Renal cortex interstitium (tissue), 11 donors: ENCODE results near the gene PEAK3. TPM values are rescaled to one million over a fixed set of nuclear protein-coding genes. Genes with fewer than 3 reads are reported as not detected.

ENCODE experiments used
- DNase-seq, 11 donors: peaks; one replicate each; pipeline ENCODE4 v3.0.0-alpha.2; 2013; ENCODE audit warnings: low read depth in 9 of 11, low spot score in 4 of 11; ENCODE audit errors: extremely low read depth in 1 of 11
- polyA plus RNA-seq, 3 donors: library from polyadenylated mRNA; unstranded; fragments of 120-200 nt; gene quantifications; one replicate each; pipeline ENCODE4 v1.2.1, GENCODE V29; 2013; ENCODE audit not compliant: insufficient read length in 3 of 3

The PEAK3 gene
- polyA plus RNA-seq, 3 donors: 0.09 to 0.17 (median 0.12) TPM

- no peak for DNase-seq
These were observed 35.8 kb upstream of the PEAK3 start for GRCh38 chr19:2317756-2318155.

GRCh38 chr19:2317300-2317699 lies 35.3 kb upstream of the PEAK3 start:
- no peak for DNase-seq

GRCh38 chr19:2315818-2316353 lies 33.9 kb upstream of the PEAK3 start:
- no peak for DNase-seq

GRCh38 chr19:2315121-2315817 lies 33.3 kb upstream of the PEAK3 start:
- DNase-seq: no peak

- no peak for DNase-seq
These were observed 31.0 kb upstream of the PEAK3 start for GRCh38 chr19:2312820-2313501.

GRCh38 chr19:2311093-2311492 lies 29.1 kb upstream of the PEAK3 start:
- no peak for DNase-seq

GRCh38 chr19:2309734-2310362 lies 27.9 kb upstream of the PEAK3 start:
- no peak for DNase-seq

DNA sequence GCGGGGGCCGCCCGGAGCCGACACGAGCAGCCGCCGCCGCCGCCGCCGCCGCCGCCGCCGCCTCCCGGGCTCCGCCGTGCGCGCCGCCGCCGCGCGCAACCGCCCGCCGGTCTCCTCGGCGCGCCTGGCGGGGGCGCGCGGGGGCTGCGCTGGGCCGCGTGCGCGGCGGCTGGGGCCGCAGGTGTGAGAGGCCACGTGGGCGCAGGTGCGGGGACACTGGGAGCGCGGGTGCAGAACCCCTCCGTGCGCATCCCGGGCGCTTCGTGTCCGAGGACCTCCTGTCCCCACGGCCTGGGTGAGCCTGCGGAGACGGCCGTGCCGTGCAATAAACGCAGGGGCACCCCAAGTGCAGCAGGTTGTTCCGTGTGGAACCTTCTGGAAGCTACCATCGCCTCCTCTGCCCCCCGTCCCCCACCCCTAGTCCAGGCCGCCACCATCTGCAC lies 26.2 kb upstream of the PEAK3 start, which contains the start of gene LINGO3:
Gene LINGO3 (minus strand): TSS at position 41 of the 443 bp plus-strand sequence. CDS start 16,378 bp downstream, outside the sequence.
- no peak for DNase-seq

- no peak for DNase-seq
These were observed 25.6 kb upstream of the PEAK3 start for GRCh38 chr19:2307518-2308012.

DNA sequence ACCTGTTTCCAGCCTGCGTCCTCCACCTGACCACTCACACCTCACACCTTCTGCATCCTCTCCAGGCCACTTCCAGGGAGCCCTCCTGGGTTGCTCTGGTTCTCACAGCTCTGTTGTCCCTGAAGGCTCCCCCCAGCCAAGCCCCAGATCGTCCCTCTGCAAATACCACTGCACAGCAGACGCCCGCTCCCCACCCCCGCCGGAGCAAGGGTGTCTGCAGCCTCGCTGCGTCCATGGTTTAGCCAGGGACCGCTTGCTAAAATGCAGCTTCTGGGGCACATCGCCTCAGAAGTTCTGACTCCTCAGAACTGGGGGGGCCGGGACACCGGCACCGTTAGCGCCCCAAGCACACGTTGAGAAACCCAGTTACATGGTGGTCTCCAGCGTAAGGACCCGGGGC lies 25.0 kb upstream of the PEAK3 start:
- no peak for DNase-seq

DNA sequence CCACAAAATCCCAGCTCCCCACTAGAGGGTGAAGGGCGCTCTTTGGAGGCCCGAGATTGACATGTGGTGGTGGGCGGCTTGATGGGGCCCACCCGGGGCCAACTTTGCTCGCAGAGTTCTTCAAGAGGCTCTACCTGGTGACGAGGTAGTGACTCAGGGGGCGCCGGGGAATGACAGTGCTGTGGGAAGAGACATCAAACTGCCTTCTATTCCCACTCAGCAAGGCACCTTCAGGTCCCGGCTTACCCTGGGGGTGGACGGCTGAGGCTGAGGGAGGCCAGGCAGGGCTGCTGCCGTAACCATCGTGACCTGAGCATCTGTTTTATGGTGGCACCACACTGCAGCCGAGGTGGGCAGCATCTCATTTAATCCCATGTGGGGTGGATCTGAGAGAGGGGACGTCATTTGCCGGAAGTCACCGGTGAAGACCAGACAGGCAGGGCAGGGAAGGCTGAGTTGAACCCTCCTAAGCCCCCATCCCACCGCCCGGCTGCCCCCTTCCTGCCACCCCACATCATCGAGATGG lies 24.4 kb upstream of the PEAK3 start:
- no peak for DNase-seq

DNA sequence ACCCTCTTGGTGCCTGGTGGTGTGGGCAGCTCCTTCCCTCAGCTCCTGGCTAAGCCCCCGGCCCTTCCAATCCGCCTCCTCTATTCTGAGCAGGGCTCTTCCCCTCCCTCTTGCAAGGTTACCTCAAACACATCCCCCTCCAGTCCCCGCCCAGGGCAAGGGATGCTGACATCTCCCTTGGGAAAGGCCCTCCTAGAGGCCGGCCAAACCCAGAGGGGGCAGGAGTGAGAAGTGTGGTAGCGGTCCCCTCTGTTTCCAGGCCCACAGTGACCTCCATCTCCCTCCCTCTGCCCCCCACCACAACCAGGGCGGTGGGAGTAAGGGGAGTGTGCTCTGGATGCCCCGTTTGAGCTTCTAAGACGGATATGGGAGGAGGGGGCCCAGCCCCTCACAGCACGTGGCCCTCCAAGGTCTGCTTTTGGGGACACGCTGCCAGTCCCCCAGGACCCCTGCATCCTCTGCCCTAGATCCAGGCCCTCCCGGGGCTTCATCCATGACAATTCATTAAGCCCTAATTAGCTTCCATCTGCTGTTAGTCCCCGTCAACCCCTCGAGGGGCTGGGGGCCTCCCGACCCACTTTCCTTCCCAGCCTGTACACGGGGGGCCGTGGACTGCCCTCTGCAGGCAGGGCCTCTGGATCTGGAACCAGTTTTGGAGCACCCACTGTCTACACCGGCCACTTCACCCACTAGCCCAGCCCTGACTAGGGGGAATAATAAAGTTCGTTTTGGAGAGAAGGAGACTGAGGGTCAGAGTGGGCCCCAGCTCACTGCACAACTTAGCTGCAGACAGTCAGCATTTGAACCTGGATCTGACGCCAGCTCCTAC lies 23.7 kb upstream of the PEAK3 start:
- no peak for DNase-seq

DNA sequence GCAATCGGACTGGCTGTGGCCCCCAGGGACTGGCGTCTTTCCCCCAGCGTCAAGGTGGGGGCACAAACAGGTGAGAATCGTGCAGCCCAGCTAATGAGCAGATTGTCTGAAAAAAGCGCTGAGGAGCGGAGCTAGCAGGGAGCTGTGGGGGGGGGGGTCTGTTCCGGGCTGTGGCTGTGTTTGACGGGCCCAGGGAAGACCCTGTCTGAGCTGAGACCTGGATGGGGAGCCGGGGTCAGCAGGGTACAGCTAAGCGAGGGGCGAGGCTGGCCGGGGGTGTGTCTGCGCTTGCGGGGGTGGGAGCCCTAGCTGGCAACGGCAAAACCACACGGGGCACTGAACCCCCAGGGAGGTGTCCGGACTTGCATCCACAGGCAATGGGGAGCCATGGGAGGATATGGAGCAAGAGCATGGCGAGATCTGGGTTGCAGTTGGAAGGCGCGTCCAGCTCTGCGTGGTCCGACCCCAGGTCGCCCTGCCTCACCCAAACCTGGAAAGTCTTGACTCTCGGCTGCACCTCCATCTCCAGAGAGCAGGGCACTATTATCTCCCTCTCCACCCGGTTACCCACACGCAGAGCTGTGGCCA lies 21.3 kb upstream of the PEAK3 start:
- no peak for DNase-seq

- DNase-seq: peak in 2 of 11 donors; percentile 50 to 65
These were observed 20.6 kb upstream of the PEAK3 start for GRCh38 chr19:2302319-2303210.

GRCh38 chr19:2300533-2300932 lies 18.6 kb upstream of the PEAK3 start:
- no peak for DNase-seq

GRCh38 chr19:2296141-2296540 lies 14.2 kb upstream of the PEAK3 start:
- DNase-seq: no peak

GRCh38 chr19:2294687-2295335 lies 12.8 kb upstream of the PEAK3 start:
- DNase-seq: no peak
